Activated naive CD4-positive, alpha-beta T cell treated with anti-CD3 and anti-CD28 coated beads, Interleukin-2, amount 10 ng/mL, durations not matched to agents 7 days and 5 days (primary cell): Measurements from ENCODE around the gene STX8.
A peak's percentile ranks its signal among the peaks of the same experiment; 100 is the strongest.

Experiments used
- CTCF ChIA-PET: fragments of 350-600 bp; sonication (Branson Sonifier 250); formaldehyde crosslinking; loops from one replicate; lab custom pipeline; 2021; ENCODE audit warnings: antibody characterized with exemption; lab: Charles Lee
- DNase-seq: peaks from one replicate; pipeline ENCODE4 v3.0.0-alpha.2; 2020
- H3K27ac Mint-ChIP-seq: one replicate; pipeline ENCODE4 v1.8.0; 2021; ENCODE audit warnings: mild to moderate bottlenecking, moderate library complexity, mixed read lengths
- H3K27me3 Mint-ChIP-seq: one replicate; pipeline ENCODE4 v1.8.0; 2021; ENCODE audit warnings: mild to moderate bottlenecking, mixed read lengths
- H3K36me3 Mint-ChIP-seq: one replicate; pipeline ENCODE4 v1.8.0; 2021; ENCODE audit warnings: mixed read lengths
- H3K4me1 Mint-ChIP-seq: one replicate; pipeline ENCODE4 v1.8.0; 2021; ENCODE audit warnings: mixed read lengths
- H3K4me3 Mint-ChIP-seq: one replicate; pipeline ENCODE4 v1.8.0; 2021; ENCODE audit warnings: mild to moderate bottlenecking, moderate library complexity, mixed read lengths
- H3K9me3 Mint-ChIP-seq: one replicate; pipeline ENCODE4 v1.8.0; 2021; ENCODE audit warnings: mixed read lengths

Gene STX8

GRCh38 chr17:9432134-9432885 lies 143.3 kb downstream of the STX8 start:
- no peaks in the 10 kb centered on the region for H3K27me3 Mint-ChIP-seq
- H3K9me3 Mint-ChIP-seq = no peaks in the 10 kb centered on the region
- H3K4me1 Mint-ChIP-seq = peaks cover 11% of the 10 kb centered on the region
- H3K36me3 Mint-ChIP-seq = peaks cover 2% of the 10 kb centered on the region
- no peak for DNase-seq
- CTCF ChIA-PET = no interaction called here
- no peak overlapping the region for H3K27ac Mint-ChIP-seq
- H3K4me3 Mint-ChIP-seq = no peak overlapping the region

- CTCF ChIA-PET = no interaction called here
- Mint-ChIP-seq H3K27me3 (no peaks in the 10 kb centered on the region), H3K27ac (no peak overlapping the region)
Measured at GRCh38 chr17:9431620-9432019, 144.0 kb downstream of the STX8 start.

GRCh38 chr17:9427465-9428315 lies 147.9 kb downstream of the STX8 start:
- Mint-ChIP-seq H3K36me3 (peaks cover 2% of the 10 kb centered on the region), H3K4me1 (peaks cover 4% of the 10 kb centered on the region), H3K4me3 (no peak overlapping the region), H3K27me3 (no peaks in the 10 kb centered on the region), H3K9me3 (no peaks in the 10 kb centered on the region), H3K27ac (peak overlapping the region; percentile 11)
- no peak for DNase-seq
- CTCF ChIA-PET = no interaction called here

More at GRCh38 chr17:9431620-9432019, 144.0 kb downstream of the STX8 start:
- H3K4me1 Mint-ChIP-seq = peaks cover 11% of the 10 kb centered on the region
- DNase-seq = no peak
- H3K36me3 Mint-ChIP-seq = peaks cover 2% of the 10 kb centered on the region
- H3K4me3 Mint-ChIP-seq = no peak overlapping the region
- H3K9me3 Mint-ChIP-seq = no peaks in the 10 kb centered on the region

- CTCF ChIA-PET = no interaction called here
- H3K4me3 Mint-ChIP-seq = no peak overlapping the region
- H3K27ac Mint-ChIP-seq = no peak overlapping the region
- H3K36me3 Mint-ChIP-seq = peaks cover 5% of the 10 kb centered on the region
- H3K27me3 Mint-ChIP-seq = no peaks in the 10 kb centered on the region
- peaks cover 3% of the 10 kb centered on the region for H3K9me3 Mint-ChIP-seq
- DNase-seq = no peak
- H3K4me1 Mint-ChIP-seq = no peaks in the 10 kb centered on the region
Measured at GRCh38 chr17:9424071-9424640, 151.5 kb downstream of the STX8 start.

- Mint-ChIP-seq H3K27me3 (no peaks in the 10 kb centered on the region), H3K4me3 (no peak overlapping the region), H3K4me1 (no peaks in the 10 kb centered on the region), H3K36me3 (peaks cover 4% of the 10 kb centered on the region), H3K27ac (no peak overlapping the region), H3K9me3 (peaks cover 14% of the 10 kb centered on the region)
- DNase-seq = no peak
- CTCF ChIA-PET = no interaction called here
Measured at GRCh38 chr17:9421525-9421924, 154.1 kb downstream of the STX8 start.

- Mint-ChIP-seq H3K27me3 (no peaks in the 10 kb centered on the region), H3K27ac (no peak overlapping the region), H3K9me3 (peaks cover 14% of the 10 kb centered on the region), H3K4me3 (no peak overlapping the region), H3K36me3 (peaks cover 4% of the 10 kb centered on the region), H3K4me1 (no peaks in the 10 kb centered on the region)
- CTCF ChIA-PET = no interaction called here
- DNase-seq = no peak
Measured at GRCh38 chr17:9419932-9420453, 155.6 kb downstream of the STX8 start.

GRCh38 chr17:9414471-9414870 lies 161.1 kb downstream of the STX8 start:
- H3K4me3 Mint-ChIP-seq = no peak overlapping the region
- H3K4me1 Mint-ChIP-seq = no peaks in the 10 kb centered on the region
- H3K27ac Mint-ChIP-seq = no peak overlapping the region
- no peak for DNase-seq
- CTCF ChIA-PET = interaction anchor here (0.6 kb wide), 1 partner anchor 697 kb away, joined by 3 read pairs; no protein-coding TSS in a partner anchor
- H3K36me3 Mint-ChIP-seq = no peaks in the 10 kb centered on the region
- peaks cover 11% of the 10 kb centered on the region for H3K9me3 Mint-ChIP-seq
- no peaks in the 10 kb centered on the region for H3K27me3 Mint-ChIP-seq

- H3K27me3 Mint-ChIP-seq = no peaks in the 10 kb centered on the region
- CTCF ChIA-PET = no interaction called here
- no peak overlapping the region for H3K4me3 Mint-ChIP-seq
- H3K4me1 Mint-ChIP-seq = no peaks in the 10 kb centered on the region
- no peak for DNase-seq
- H3K27ac Mint-ChIP-seq = no peak overlapping the region
- H3K9me3 Mint-ChIP-seq = no peaks in the 10 kb centered on the region
- H3K36me3 Mint-ChIP-seq = no peaks in the 10 kb centered on the region
Measured at GRCh38 chr17:9410737-9411136, 164.9 kb downstream of the STX8 start.

GRCh38 chr17:9410301-9410700 lies 165.3 kb downstream of the STX8 start:
- Mint-ChIP-seq H3K36me3 (no peaks in the 10 kb centered on the region), H3K27ac (no peak overlapping the region), H3K9me3 (no peaks in the 10 kb centered on the region), H3K27me3 (no peaks in the 10 kb centered on the region), H3K4me1 (no peaks in the 10 kb centered on the region), H3K4me3 (no peak overlapping the region)
- CTCF ChIA-PET = no interaction called here
- no peak for DNase-seq

GRCh38 chr17:9409878-9410277 lies 165.7 kb downstream of the STX8 start:
- no peaks in the 10 kb centered on the region for H3K4me1 Mint-ChIP-seq
- CTCF ChIA-PET = no interaction called here
- DNase-seq = no peak
- no peaks in the 10 kb centered on the region for H3K9me3 Mint-ChIP-seq
- H3K27me3 Mint-ChIP-seq = no peaks in the 10 kb centered on the region
- no peak overlapping the region for H3K4me3 Mint-ChIP-seq
- H3K36me3 Mint-ChIP-seq = no peaks in the 10 kb centered on the region
- H3K27ac Mint-ChIP-seq = no peak overlapping the region

- Mint-ChIP-seq H3K36me3 (no peaks in the 10 kb centered on the region), H3K27me3 (no peaks in the 10 kb centered on the region), H3K4me3 (no peak overlapping the region), H3K27ac (no peak overlapping the region), H3K4me1 (no peaks in the 10 kb centered on the region), H3K9me3 (no peaks in the 10 kb centered on the region)
- no peak for DNase-seq
- CTCF ChIA-PET = no interaction called here
Measured at GRCh38 chr17:9408868-9409829, 166.5 kb downstream of the STX8 start.

GRCh38 chr17:9408381-9408780 lies 167.2 kb downstream of the STX8 start:
- Mint-ChIP-seq H3K27ac (no peak overlapping the region), H3K9me3 (no peaks in the 10 kb centered on the region), H3K4me3 (no peak overlapping the region), H3K27me3 (no peaks in the 10 kb centered on the region), H3K36me3 (no peaks in the 10 kb centered on the region), H3K4me1 (no peaks in the 10 kb centered on the region)
- CTCF ChIA-PET = no interaction called here
- no peak for DNase-seq

- Mint-ChIP-seq H3K27ac (no peak overlapping the region), H3K4me1 (no peaks in the 10 kb centered on the region), H3K4me3 (no peak overlapping the region), H3K9me3 (no peaks in the 10 kb centered on the region), H3K27me3 (no peaks in the 10 kb centered on the region), H3K36me3 (no peaks in the 10 kb centered on the region)
- CTCF ChIA-PET = interaction anchor here (1.3 kb wide), 1 partner anchor 9 kb away, joined by 4 read pairs; no protein-coding TSS in a partner anchor
- no peak for DNase-seq
Measured at GRCh38 chr17:9406046-9406606, 169.5 kb downstream of the STX8 start.
